ENCODE results near the gene MBD3L1.

The MBD3L1 gene

GRCh38 chr19:8832132-8833021 lies at the start of gene MBD3L1, which contains the start of gene ZNF558:
MBD3L1 (plus strand) TSS chr19:8832377; CDS start chr19:8842679, 10,302 bp downstream.
ZNF558 (minus strand) TSS chr19:8832304; CDS start chr19:8822659, 9,645 bp downstream.
- peak within 1 kb of the TSS; percentile 92 for H3K27ac ChIP-seq (ENCODE audit: low read length)

GRCh38 chr19:8794823-8795222 lies 37.4 kb upstream of the MBD3L1 start:
- no peak overlapping the region for H2AFZ ChIP-seq (ENCODE audit: low read depth, low read length)
- H3K27me3 ChIP-seq (ENCODE audit: insufficient read depth, low read length, poor library complexity), result no peaks in the 10 kb centered on the region

More at GRCh38 chr19:8832132-8833021, at the start of gene MBD3L1, which contains the start of gene ZNF558:
- Histone ChIP-seq H3K4me1 (ENCODE audit: insufficient read depth, low read length) (peaks cover 20% of the 10 kb centered on the region), H3K36me3 (ENCODE audit: insufficient read depth, low read length) (peaks cover 6% of the 10 kb centered on the region; the same call in 1 of the 2 replicates), H4K20me1 (ENCODE audit: insufficient read depth, low read length) (no peaks in the 10 kb centered on the region), H3K4me3 (ENCODE audit: low read depth in 1 of 2, low read length in 2 of 2) (peak within 1 kb of the TSS; percentile 54 to 89), H3K27me3 (ENCODE audit: insufficient read depth, low read length, poor library complexity) (no peaks in the 10 kb centered on the region), H2AFZ (ENCODE audit: low read depth, low read length) (peak within 1 kb of the TSS; percentile 91), H3K9ac (ENCODE audit: low read depth, low read length) (peak within 1 kb of the TSS; percentile 92), H3K79me2 (ENCODE audit: insufficient read depth, low read length) (no peaks in the 10 kb centered on the region), H3K9me3 (ENCODE audit: insufficient read depth, low read length, severe bottlenecking) (no peaks in the 10 kb centered on the region), H3K4me2 (ENCODE audit: insufficient read depth, low read length) (peak within 1 kb of the TSS; percentile 82)
- peak; percentile 100 for DNase-seq
- peak; percentile 48 for TF ChIP-seq CTCF (IDR thresholded peaks at IDR 0.05; ENCODE audit: borderline replicate concordance, extremely low read depth, low read length, poor library complexity, severe bottlenecking)
- TF ChIP-seq EZH2 (IDR thresholded peaks at IDR 0.05; ENCODE audit: borderline replicate concordance, low read depth, low read length, severe bottlenecking), result no peak
- ATAC-seq (ENCODE audit: insufficient read depth, low read depth), result peak; percentile 95

GRCh38 chr19:8806661-8807060 lies 25.5 kb upstream of the MBD3L1 start:
- no peaks in the 10 kb centered on the region for H3K4me1 ChIP-seq (ENCODE audit: insufficient read depth, low read length)
- H3K27me3 ChIP-seq (ENCODE audit: insufficient read depth, low read length, poor library complexity), result no peaks in the 10 kb centered on the region
- peaks cover 51% of the 10 kb centered on the region for H3K9me3 ChIP-seq (ENCODE audit: insufficient read depth, low read length, severe bottlenecking)
- no peaks in the 10 kb centered on the region for H3K79me2 ChIP-seq (ENCODE audit: insufficient read depth, low read length)
- H3K36me3 ChIP-seq (ENCODE audit: insufficient read depth, low read length), result peaks cover 52% of the 10 kb centered on the region
- H4K20me1 ChIP-seq (ENCODE audit: insufficient read depth, low read length), result no peaks in the 10 kb centered on the region
- H3K9ac ChIP-seq (ENCODE audit: low read depth, low read length), result no peak overlapping the region
- DNase-seq, result no peak
- H3K27ac ChIP-seq (ENCODE audit: low read length), result no peak overlapping the region
- H3K4me3 ChIP-seq (ENCODE audit: low read depth in 1 of 2, low read length in 2 of 2), result no peak overlapping the region
- H3K4me2 ChIP-seq (ENCODE audit: insufficient read depth, low read length), result no peak overlapping the region
- no peak for ATAC-seq (ENCODE audit: insufficient read depth, low read depth)
- no peak for TF ChIP-seq CTCF (IDR thresholded peaks at IDR 0.05; ENCODE audit: borderline replicate concordance, extremely low read depth, low read length, poor library complexity, severe bottlenecking)
- no peak for TF ChIP-seq EZH2 (IDR thresholded peaks at IDR 0.05; ENCODE audit: borderline replicate concordance, low read depth, low read length, severe bottlenecking)
- H2AFZ ChIP-seq (ENCODE audit: low read depth, low read length), result no peak overlapping the region

More at GRCh38 chr19:8794823-8795222, 37.4 kb upstream of the MBD3L1 start:
- Histone ChIP-seq H3K4me1 (ENCODE audit: insufficient read depth, low read length) (no peaks in the 10 kb centered on the region), H3K79me2 (ENCODE audit: insufficient read depth, low read length) (no peaks in the 10 kb centered on the region), H4K20me1 (ENCODE audit: insufficient read depth, low read length) (no peaks in the 10 kb centered on the region), H3K9me3 (ENCODE audit: insufficient read depth, low read length, severe bottlenecking) (no peaks in the 10 kb centered on the region), H3K9ac (ENCODE audit: low read depth, low read length) (no peak overlapping the region), H3K4me2 (ENCODE audit: insufficient read depth, low read length) (no peak overlapping the region), H3K4me3 (ENCODE audit: low read depth in 1 of 2, low read length in 2 of 2) (no peak overlapping the region), H3K36me3 (ENCODE audit: insufficient read depth, low read length) (no peaks in the 10 kb centered on the region), H3K27ac (ENCODE audit: low read length) (no peak overlapping the region)
- DNase-seq, result no peak
- ATAC-seq (ENCODE audit: insufficient read depth, low read depth), result no peak
- no peak for TF ChIP-seq EZH2 (IDR thresholded peaks at IDR 0.05; ENCODE audit: borderline replicate concordance, low read depth, low read length, severe bottlenecking)
- TF ChIP-seq CTCF (IDR thresholded peaks at IDR 0.05; ENCODE audit: borderline replicate concordance, extremely low read depth, low read length, poor library complexity, severe bottlenecking), result no peak

Measured in DND-41 (cell line).